Sigmoid colon (tissue), 3 donors: ENCODE measurements around the gene MAPK10.

Experiments used
- CTCF ChIP-seq, 4 experiments: fragments of 450-650 bp in 3 of 4; fragments of 200-600 bp in 1 of 4; IDR thresholded peaks; one replicate each; pipeline ENCODE4 v1.5.1; 2016 to 2019; ENCODE audit warnings: antibody characterized with exemption in 4 of 4, mild to moderate bottlenecking in 3 of 4, moderate library complexity in 2 of 4
- POLR2A ChIP-seq, 2 donors: fragments of 450-650 bp; IDR thresholded peaks; one replicate each; pipeline ENCODE4 v1.6.1; 2016; ENCODE audit warnings: antibody characterized with exemption in 2 of 2, mild to moderate bottlenecking in 2 of 2, moderate library complexity in 2 of 2

- TF ChIP-seq CTCF (IDR thresholded peaks at IDR 0.05) (no peak), POLR2A (IDR thresholded peaks at IDR 0.05) (no peak)
Observed at GRCh38 chr4:86346320-86346719, 13.5 kb downstream of the MAPK10 start.
